Middle frontal gyrus (tissue), 1 donor: ENCODE measurements around the gene PLD1.

Source experiments
- DNase-seq: peaks from one replicate; pipeline ENCODE4 v3.0.0-alpha.2; 2015; ENCODE audit warnings: low spot score; ENCODE audit errors: extremely low spot score

Gene PLD1

DNA sequence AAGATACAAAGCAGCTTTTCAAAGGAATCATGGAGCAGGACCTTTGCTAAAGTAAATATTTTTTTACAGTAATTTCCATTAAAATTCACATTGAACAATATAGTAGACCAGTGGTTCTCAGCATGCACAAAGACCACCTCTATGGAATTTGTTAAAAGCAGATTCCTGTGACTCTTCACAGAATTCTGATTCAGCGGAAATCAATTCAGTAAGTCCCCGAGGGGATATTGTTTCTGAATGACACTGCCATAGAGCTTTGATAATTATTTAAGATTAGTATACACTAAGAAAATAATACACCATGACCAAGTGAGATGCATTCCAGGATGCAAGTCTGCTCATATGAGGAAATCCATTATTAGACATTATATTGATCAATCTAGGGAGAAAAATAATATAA, 188.2 kb downstream of the PLD1 start:
- no peak for DNase-seq

DNA sequence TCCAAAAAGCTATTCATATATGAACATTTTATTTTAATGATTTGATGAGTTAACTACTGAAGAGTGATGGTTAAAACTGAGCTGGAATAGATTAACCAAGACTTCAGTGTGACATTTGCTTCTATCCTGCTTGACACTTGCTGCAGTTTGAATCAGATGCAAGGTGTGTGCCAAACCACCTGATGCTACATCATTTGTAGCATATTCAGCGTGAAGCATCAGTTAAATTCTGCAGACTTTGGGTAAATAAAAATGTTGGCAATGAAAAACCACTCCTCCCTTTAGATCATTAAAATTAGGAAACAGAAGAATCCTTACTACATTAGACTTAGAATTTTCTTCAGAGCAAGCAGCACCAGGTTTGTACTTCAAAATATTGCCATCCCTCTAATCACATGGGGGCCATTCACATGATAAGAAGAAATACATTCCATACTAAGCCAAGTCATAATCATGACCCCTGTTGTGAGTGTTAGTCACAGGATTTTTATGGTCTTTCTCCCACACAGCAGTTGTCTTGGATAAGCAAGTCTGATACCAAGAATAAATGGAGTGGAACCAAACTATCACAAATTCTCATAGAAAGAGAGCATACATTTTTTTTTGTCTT, 189.4 kb downstream of the PLD1 start:
- DNase-seq: no peak

DNA sequence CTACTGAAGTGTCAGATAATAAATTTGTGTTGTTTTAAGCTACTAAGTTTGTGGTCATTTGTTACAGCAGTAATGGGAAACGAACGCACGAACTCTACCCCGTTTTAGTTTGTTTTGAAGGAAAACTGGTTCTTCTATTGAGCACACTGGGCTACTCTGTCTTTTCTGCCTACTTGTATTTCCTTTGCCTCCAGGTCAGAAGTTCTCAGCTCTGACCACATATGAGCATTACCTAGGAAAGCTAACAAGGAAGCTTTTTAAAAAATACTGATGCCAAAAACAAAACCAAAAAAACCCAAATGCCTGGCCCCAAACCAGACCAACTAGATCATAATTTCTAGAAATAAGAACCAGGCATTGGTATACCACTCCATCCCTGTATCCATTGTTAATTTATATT, 193.5 kb downstream of the PLD1 start:
- no peak for DNase-seq

DNA sequence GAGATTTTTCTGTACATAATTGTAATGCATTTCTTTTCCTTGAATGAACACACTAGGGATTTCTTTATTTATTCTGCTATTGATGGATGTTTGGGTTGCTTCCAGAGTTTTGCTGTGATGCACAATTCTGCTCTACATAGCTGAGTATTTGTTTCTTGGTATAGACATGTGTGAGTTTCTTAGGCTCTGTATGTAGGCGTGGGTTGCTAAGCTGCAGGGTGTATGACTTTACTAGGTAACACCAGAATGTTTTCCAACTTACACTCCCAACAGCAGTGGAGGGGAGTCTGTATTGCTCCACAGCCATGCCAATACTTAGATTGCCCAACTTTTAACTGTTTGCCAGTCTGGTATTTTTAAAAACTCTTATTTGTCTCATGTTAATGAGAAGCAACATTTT, 194.6 kb downstream of the PLD1 start:
- no peak for DNase-seq

DNA sequence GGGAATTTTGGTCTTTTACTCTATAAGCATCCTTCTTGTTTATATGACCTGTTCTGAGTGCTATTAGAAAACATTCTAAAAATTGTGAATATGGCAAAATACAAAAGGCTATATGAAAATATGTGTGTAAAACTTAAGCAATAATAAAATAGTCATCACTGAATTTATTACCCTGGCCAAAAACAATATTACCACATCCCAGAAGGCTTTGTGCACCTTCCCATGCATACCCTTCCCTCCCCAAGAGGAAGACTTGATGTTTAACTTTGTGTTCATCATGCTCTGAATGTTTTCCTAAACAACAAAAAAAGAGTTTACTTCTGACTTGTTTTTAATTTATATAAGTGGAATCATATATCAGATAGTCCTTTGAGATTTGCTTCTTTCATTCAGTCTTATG, 195.0 kb downstream of the PLD1 start:
- DNase-seq: no peak

DNA sequence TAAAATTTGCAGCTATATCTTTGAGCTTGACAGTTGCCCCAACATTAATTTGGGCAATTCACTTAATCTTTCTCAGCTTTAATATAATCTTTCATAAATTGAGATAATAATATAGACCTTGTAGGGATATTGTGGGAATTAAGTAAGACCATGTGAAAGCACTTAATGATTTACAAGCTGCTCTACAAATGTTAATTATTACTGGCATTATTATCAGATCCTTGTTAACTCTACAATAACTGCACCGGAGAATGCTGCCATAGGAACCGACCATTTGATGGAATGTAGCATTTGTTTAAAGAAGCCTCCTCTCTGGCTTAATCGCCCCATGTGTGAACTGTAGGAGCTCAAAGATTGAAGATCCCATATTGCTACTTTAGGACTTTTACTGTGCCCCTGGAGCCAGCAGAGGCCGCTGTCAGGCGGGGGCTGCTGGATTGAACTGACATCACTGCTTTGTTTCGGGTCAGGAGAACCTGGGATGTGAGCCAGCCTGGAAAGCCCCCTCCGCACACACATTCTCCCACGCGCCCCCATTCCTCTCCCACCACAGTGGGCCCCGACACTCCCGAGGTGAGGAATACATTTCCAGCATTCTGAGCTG, 195.9 kb downstream of the PLD1 start:
- no peak for DNase-seq

DNA sequence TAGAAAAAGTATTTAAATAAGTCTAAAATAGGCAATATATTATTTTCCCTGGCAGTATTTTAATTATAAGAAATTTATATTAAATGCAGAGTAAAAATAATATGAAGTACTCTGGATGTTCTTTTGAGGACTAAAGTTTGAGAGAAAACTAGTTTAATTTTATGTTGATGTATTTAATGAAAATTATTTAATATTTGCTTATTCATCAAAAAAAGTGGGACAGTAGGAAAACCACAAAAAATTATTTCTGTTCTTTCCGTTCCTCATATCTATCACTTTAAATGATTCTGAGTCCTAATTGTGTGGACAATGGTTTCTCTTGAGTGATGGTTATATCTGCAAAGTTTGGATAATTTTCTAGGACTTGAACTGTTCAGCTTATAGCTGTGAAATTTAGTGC, 202.8 kb downstream of the PLD1 start:
- DNase-seq: no peak

DNA sequence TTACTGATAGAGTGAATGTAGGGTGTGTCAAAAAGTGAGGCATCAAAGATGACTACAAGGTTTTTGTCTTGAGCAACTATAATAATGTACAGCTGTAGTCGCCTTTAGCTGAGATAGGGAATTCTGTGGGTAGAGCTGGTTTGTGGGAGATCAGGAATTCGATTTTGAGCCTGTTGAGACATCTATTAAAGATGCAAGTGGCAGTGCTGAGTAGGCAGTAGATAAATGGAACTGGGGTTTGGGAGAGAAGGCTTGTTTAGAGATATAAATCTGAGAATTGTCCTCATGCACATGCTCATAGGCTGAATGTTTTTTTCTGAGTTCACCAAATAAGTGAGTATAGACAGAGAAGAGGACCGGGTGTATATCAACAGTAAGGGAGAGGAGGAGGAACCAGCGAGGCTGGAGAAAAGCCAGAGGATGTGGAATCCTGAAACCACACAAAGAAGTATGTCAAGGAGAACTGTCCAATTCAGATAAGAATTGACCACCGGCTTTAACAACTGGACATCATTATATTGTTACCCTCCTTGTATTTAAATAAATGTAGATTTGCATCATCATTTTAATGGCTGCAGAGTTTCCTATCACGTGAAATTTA, 204.0 kb downstream of the PLD1 start:
- no peak for DNase-seq

DNA sequence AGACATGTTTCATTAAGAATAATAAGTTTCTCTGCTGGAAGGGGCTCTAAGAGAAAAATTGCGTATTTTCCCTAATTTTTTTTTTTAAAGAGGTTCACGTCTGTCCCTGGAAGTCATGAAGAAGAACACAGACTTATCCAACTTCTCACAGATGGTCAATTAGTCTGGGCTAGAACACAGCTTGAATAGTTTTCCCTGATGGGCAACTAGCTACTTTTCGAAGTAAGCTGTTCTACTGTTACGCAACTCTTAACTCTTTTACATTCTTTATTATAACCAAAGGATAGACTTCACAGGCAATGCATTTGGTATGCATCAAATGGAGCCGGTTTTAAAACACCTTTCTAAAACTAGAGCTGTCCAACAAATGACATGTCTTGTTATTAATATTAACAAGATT, 205.9 kb downstream of the PLD1 start:
- DNase-seq: no peak

DNA sequence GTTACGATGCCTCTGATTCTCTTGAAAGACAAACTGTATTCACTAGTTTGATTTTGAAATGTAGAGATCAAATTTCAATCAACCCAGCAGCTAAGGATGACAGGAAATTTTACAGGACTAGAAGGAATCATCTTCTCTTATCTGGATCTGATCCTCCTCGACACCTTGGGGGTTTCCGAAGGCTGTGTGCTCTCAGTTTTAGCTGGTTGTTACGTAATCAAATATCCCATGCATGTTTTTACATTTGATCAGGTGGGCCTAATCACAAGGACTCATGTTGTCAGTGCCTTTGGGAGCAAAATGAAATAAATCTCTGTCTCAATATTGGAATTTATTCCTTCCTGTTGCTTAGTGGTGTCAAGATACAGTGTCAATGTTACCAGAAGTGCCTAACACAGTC, 208.2 kb downstream of the PLD1 start:
- no peak for DNase-seq

DNA sequence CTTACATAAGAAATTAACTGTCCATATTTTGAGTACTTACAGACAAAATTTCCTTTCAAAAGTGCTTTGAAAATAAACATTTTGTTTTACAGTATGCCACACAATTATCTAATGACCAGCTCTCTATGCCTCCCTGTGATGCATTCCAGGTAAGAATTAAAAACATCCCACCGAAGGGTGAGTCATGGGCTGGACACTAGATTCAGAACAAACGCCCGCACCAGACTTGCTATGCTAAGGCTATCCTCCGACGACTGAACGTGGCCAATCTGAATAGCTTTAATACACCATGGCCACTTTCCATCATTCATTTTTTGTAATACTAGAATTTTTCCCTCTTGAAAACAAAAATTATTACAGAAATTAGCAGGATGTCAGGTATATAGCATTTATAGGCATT, 210.3 kb downstream of the PLD1 start:
- no peak for DNase-seq

DNA sequence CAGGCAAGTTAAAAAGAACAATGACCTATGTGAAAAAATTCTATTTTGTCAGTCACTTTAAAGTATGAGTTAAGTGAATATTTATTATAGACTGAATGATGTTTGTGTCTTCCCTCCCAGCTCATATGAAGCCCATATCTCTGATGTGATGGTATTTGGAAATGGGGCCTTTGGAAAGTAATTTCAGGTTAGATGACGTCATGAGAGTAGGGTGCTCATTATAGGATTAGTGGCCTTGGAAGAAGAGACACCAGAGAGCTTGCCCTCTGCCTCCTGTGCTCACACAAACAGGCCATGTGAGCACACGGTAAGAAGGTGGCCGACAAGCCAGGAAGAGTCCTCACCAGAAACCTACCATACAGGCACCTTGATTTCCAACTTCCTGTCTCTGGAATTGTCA, 211.3 kb downstream of the PLD1 start:
- DNase-seq: no peak

DNA sequence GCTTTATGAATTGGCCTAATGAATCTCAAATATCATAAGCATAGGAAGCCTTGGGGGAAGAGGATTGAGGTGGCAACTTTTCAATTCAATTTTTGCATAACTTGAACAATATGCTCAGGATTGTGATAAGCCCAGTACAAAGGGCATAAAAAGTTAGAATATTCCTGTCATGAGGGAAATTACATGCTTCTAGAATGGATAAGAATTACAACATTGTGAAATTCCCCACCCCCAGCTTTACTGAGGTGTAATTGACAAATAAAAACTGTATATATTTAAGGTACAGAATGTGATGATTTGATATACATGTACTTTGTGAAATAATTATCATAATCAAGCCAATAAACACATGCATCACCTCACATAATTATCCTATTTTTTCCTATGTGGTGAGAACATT, 217.5 kb downstream of the PLD1 start:
- no peak for DNase-seq

DNA sequence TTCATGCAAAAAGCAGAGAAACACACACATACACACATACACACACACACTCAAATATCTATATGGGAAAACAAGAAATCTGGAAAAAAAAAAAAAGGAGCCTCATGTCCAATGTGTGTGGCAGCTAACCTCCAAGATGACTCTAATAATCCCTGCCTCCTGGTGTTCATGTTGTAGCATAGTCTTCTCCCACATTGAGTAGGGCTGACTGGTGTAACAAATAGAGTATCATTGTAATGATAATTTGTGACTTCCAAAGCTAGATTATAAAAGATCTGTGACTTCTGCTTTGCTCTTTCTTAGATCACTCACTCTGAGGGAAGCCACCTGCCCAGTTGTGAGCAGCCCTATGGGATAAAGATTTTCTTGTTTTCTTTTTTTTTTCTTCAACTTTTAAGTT, 219.2 kb downstream of the PLD1 start:
- DNase-seq: no peak

DNA sequence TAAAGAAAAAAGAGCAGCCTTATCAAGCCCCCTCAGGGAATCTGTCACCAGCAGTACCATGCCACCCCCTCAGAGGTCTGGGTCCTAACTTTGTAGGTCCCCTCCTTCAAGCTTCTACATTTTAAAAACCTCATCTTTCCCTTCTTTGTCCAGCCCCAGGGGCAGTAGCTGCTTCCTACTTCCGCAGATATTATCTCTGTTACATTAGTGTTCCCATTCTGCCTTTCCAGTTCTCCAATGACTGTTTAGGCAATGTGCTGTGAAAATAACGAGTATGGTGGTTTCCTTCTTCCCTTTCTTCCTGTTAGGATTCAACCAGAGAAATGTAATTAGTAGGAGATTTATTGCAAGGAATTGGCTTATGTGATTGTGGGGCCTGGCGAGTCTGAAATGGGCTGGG, 224.0 kb downstream of the PLD1 start:
- DNase-seq: no peak

DNA sequence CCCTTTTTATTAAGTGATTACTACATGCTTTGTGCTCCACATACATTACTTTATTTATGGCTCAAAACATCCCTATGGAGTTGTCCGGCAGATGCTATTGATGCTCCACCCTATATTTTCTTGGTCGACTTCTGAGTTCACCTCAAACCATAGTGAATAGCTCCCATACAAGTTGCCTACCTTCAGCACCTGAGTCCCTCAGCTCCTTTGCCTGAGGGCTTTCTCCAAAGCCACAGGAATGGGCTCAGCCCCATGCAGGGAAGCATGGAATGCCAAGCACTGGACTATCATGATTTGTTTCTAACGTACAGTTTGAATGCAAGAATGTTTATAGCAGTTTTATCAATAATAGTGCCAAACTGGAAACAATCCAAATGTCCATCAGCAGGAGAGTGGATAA, 225.2 kb downstream of the PLD1 start:
- no peak for DNase-seq

DNA sequence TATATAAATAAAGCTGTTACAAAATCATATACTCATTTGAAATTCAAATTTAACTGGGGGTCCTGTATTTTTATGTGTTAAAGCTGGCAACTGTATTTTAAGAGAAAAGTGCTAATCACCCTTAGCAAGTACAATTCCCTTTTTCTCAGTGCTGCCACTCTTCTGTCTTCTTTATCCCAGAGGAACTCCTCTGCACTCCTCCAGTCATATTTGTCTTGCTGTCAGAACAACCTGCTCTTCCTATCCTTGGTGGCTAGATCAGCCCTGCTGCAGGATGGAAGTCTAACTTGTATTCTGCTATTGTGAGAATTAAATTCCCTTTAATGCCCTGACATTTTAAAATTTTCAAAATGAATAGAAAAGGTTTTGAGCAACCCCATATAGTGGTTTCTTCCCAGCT, 226.2 kb downstream of the PLD1 start:
- DNase-seq: no peak

DNA sequence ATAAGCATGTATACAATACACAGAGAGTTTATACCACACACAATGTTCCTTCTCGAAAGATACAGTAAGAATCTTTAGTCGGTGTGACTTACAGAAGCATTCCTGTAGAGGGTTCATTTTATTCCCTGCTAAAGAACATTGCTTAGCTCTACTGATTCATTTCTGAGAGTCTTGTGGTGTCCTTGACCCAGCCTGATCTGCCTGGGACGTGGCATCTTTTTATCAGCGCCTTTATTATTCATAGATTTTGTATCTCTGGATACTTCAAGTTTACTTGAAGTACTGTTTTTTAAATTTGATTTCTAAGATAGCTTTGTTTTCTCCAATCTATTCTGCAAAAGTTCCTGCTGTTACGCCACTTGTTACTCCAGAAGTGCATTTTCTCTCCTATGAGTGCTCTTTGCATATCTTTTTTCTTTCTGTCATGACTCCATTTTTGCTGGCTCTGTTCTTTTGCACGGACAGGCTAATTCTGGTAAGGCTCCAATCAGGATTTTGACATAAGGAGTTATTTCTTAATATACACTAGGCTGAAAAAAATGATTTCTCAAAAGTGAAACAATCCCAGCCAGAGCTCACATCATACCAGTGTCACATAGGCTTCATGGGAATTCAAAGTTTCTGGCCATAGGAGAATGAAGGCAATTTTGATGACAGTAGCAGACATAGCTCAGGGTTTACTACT, 235.6 kb downstream of the PLD1 start:
- DNase-seq: no peak

DNA sequence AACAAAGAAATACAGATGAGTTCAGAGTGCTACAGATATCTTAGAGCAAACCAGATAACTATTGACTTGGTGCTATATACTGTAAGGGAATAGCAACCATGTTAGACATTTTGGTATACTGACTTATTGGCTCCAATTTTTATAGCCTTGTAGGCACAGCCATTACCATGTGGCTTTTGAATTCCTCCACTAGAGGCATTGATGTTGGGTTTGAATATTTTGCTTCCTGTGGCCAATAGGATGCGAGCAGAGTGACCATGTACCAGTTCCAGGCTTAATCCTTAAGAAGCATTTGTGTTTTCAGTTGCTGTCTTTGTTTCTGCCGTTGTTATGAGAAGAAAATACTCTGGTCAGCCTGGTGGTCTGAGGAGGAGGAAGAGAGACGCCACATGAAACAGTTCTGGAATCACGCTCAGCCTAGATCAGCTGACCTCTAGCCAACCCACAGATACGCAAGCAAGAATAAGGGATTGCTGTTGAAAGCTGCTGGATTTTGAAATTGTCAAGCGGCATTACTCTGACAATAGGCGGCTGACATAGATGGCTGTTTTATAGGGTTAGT, 240.6 kb downstream of the PLD1 start:
- no peak for DNase-seq

DNA sequence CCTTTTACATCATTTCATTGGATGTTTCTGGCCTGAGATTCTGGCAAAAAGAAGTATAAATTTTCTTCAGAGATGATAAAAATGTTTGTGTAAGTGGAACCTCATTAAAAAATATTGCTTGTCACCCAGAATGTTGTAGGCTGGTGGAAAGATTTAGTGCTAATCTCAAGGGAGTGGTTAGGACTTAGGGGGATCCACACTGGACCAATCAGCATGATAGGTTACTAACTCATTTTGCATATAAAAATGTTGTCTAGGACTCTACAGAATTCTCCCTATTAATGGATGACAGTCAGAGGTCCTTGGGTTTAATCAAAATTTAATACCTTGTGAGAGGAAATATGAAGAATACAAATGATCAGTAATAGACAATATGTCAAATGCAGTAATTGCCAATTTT, 241.5 kb downstream of the PLD1 start:
- DNase-seq: no peak

DNA sequence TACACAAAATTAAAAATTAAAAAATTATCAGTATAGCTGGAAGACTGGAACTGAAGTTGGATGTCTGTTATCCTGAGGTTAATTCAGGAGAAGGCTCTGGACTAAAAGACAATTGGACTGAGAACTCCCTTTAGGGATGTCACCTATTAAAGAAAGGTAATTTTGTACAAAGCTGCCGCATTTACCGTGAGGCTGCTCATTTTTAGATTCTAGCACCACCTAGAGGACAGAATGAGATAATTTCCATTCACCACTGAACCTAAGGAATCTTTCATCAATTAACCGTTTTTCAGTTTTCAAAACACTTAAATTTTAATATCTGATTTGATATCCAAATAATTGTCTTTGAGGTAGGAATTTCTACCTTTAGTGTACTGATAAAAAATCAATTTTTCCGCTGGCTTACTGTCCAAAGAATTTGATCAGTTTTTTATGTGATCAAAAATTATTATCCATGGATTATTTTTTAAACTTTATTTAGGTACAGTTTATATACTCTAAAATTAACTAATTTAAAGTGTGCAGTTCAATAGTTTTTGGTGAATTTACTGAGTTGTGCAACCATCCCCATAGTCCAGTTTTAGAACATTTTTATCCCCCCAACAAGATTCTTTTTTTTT, 243.4 kb downstream of the PLD1 start:
- peak; percentile 40 for DNase-seq

DNA sequence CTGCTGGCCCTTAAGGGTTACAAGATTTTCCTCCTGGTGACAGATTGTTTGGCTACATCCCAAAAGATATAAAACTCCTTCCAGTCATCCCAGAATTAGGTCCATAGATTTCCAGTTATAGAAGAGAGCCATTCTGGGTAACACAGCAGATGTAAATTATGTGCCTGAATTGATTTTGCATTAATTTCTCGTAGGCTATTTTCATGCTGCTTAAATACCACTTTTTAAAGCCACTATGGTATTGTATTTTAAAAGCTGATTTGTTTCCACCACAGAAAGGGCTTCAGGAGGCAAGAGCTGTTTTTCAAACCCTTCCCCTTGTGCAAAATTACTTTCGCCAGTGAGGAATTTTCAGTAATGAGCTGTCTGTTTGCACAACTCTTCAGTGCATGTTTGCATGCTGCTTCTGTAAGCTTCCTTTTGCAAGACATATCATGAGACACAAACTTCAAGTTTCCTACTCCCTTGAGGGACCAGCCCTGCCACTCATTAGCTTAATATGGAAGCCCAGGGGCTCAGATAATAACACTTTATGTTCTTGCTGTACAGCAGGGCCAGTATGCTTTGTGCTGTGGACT, 244.7 kb downstream of the PLD1 start:
- no peak for DNase-seq
